K562 (cell line): ENCODE measurements around the gene GCC1. TPM values are rescaled to one million over a fixed set of nuclear protein-coding genes. Genes with fewer than 3 reads are reported as not detected.

Source experiments
- ATAC-seq: fragments of 200-7000 bp; cut with Tn5 transposase; 3 replicates; pipeline ENCODE4 v1.9.1; 2020; ENCODE audit warnings: moderate library complexity
- BruUV-seq: library from RNA; stranded (reverse); fragments of 400-500 nt; replicated peaks from 2 replicates; lab custom pipeline; 2021; lab: Mats Ljungman, UMichigan
- CTCF ChIA-PET: fragments of 300-600 bp; formaldehyde crosslinking; extraction: SDS; loops from one replicate; lab custom pipeline; 2021; ENCODE audit warnings: low intra/inter-chr PET ratio; lab: Yijun Ruan, JAX
- POLR2A ChIA-PET: fragments of 300-600, 350-650 bp; sonication (Branson Sonifier 250); formaldehyde crosslinking; extraction: SDS; loops from one replicate; lab custom pipeline; 2021; ENCODE audit warnings: antibody characterized with exemption, inconsistent platforms; lab: Yijun Ruan, JAX
- DNase-seq, 4 experiments: peaks; one replicate each; pipeline versions ENCODE4 v3.0.0 to v3.0.0-alpha.2; 2011 to 2018; ENCODE audit warnings: low spot score in 3 of 4, mixed read lengths in 3 of 4; ENCODE audit errors: extremely low read depth in 1 of 4
- FAIRE-seq: peaks from 2 replicates; lab custom pipeline; 2011; peaks lifted over from hg19 to GRCh38; lab: Jason Lieb, UNC
- H2AFZ ChIP-seq: 2 replicates; pipeline ENCODE4 v1.6.0; 2011; ENCODE audit warnings: low read depth, low read length, control low read depth, inconsistent platforms
- H3K27ac ChIP-seq: fragments of 200-600 bp; 3 replicates; pipeline ENCODE4 v1.8.0; 2011; ENCODE audit warnings: low read depth, mild to moderate bottlenecking, control low read depth, inconsistent platforms, low read length, moderate library complexity, mixed read lengths; ENCODE audit errors: extremely low read depth
- H3K27me3 ChIP-seq, 2 experiments: fragments of 300-600 bp in 1 of 2; 2 replicates in 1 of 2; 3 replicates in 1 of 2; pipeline versions ENCODE4 v1.6.0 to v1.8.0; 2011; ENCODE audit warnings: inconsistent platforms in 2 of 2, low read length in 2 of 2, mild to moderate bottlenecking in 1 of 2, mixed read lengths in 1 of 2, moderate library complexity in 1 of 2; ENCODE audit not compliant: control insufficient read depth in 2 of 2, insufficient read depth in 2 of 2
- H3K36me3 ChIP-seq: fragments of 300-600 bp; 3 replicates; pipeline ENCODE4 v1.8.0; 2011; ENCODE audit warnings: mild to moderate bottlenecking, low read length, inconsistent platforms; ENCODE audit not compliant: control insufficient read depth, insufficient read depth
- H3K4me1 ChIP-seq, 2 experiments: fragments of 200-600 bp in 1 of 2; replicated peaks in 1 of 2; 2 replicates in 1 of 2; 3 replicates in 1 of 2; pipeline versions ENCODE4 v1.5.1 to v1.8.0; 2011; ENCODE audit warnings: inconsistent platforms in 2 of 2, low read length in 2 of 2, mild to moderate bottlenecking in 1 of 2, mixed read lengths in 1 of 2, moderate library complexity in 1 of 2; ENCODE audit not compliant: control insufficient read depth in 2 of 2, insufficient read depth in 2 of 2
- H3K4me2 ChIP-seq: 2 replicates; pipeline ENCODE4 v1.6.1; 2011; ENCODE audit warnings: low read length, control low read depth, inconsistent platforms, mixed read lengths; ENCODE audit not compliant: insufficient read depth
- H3K4me3 ChIP-seq: fragments of 200-600 bp; sonication (generic), shearing (Covaris generic); 2 replicates; pipeline ENCODE4 v1.5.1; 2016; ENCODE audit warnings: control low read depth, inconsistent platforms
- H3K79me2 ChIP-seq: fragments of 200-600 bp; 3 replicates; pipeline ENCODE4 v1.8.0; 2011; ENCODE audit warnings: low read length, inconsistent platforms; ENCODE audit not compliant: control insufficient read depth, insufficient read depth
- H3K9ac ChIP-seq, 2 experiments: 2 replicates each; pipeline versions ENCODE4 v1.6.0 to v1.6.1; 2011; ENCODE audit warnings: low read depth in 2 of 2, low read length in 2 of 2, control low read depth in 1 of 2, inconsistent platforms in 1 of 2, mild to moderate bottlenecking in 1 of 2, mixed read lengths in 1 of 2; ENCODE audit not compliant: insufficient read depth in 1 of 2
- H3K9me1 ChIP-seq: one replicate; pipeline ENCODE4 v1.6.0; 2011; ENCODE audit warnings: inconsistent platforms, mild to moderate bottlenecking, low read length, moderate library complexity; ENCODE audit not compliant: control insufficient read depth, insufficient read depth
- H3K9me3 ChIP-seq: replicated peaks from 2 replicates; pipeline ENCODE4 v1.5.1; 2011; ENCODE audit warnings: low read depth, low read length, inconsistent platforms; ENCODE audit not compliant: control insufficient read depth, insufficient read depth
- H4K20me1 ChIP-seq: replicated peaks from 2 replicates; pipeline ENCODE4 v1.6.1; 2011; ENCODE audit warnings: low read length, inconsistent platforms, mixed read lengths; ENCODE audit not compliant: control insufficient read depth, insufficient read depth
- CTCF ChIP-seq, 3 experiments: IDR thresholded peaks in 2 of 3; conservative IDR thresholded peaks in 1 of 3; 2 replicates each; pipeline ENCODE4 v1.5.1; 2011 to 2012; ENCODE audit warnings: low read length in 3 of 3, mild to moderate bottlenecking in 3 of 3, control low read depth in 2 of 3, improper control_type of control experiment in 1 of 3, inconsistent platforms in 1 of 3, low read depth in 1 of 3, mixed read lengths in 1 of 3, moderate library complexity in 1 of 3; ENCODE audit not compliant: insufficient read depth in 2 of 3
- L3MBTL2 ChIP-seq: fragments of 450-650 bp; IDR thresholded peaks from 2 replicates; pipeline ENCODE4 v1.6.1; 2016; ENCODE audit warnings: mild to moderate bottlenecking, moderate library complexity
- ZNF134 ChIP-seq: fragments of 250-450 bp; sonication (Bioruptor Pico); conservative IDR thresholded peaks from 2 replicates; pipeline ENCODE4 v1.4.0; 2020
- WGBS: fragments of 100-300 bp; shearing (Covaris generic); methylation state at CpG from one replicate; pipeline ENCODE4 v1.1.6; 2016; ENCODE audit warnings: low coverage, mixed read lengths; ENCODE audit not compliant: insufficient coverage; ENCODE audit errors: missing lambda C conversion rate; 5-methylcytosine and 5-hydroxymethylcytosine counted together
- in situ Hi-C: fragments of 300-500 bp; cut with MboI; formaldehyde crosslinking; loops from 4 replicates; pipeline ENCODE4 v1.15.0; 2018; ENCODE audit warnings: inconsistent platforms, mixed read lengths
- intact Hi-C: fragments of 100-400 bp; cut with micrococcal nuclease; formaldehyde crosslinking; loops from 2 replicates; pipeline ENCODE4 v1.14.2; 2022
- polyA plus RNA-seq, 8 experiments: library from polyadenylated mRNA; depleted of rRNA in 4 of 8; stranded (reverse) in 5 of 8; unstranded in 3 of 8; fragments of >200 nt; fragmentation: Nextera tagmentation in 2 of 8; fragmentation: Illumina TruSeq in 1 of 8; extraction: Ambion mirVana in 2 of 8; extraction: Trizol in 1 of 8; gene quantifications; 2 replicates each; pipeline versions ENCODE4 v1.2.1 to v1.2.3, GENCODE V29; 2011 to 2014; ENCODE audit warnings: inconsistent platforms in 1 of 8, missing spikeins in 1 of 8
- total RNA-seq, 7 experiments: library from RNA; depleted of rRNA in 6 of 7; stranded (reverse); fragments of >200 nt in 6 of 7; fragmentation: Illumina TruSeq in 2 of 7; extraction: Trizol in 2 of 7; gene quantifications; 2 replicates each; pipeline versions ENCODE4 v1.2.1 to v1.2.3, GENCODE V29; 2011 to 2021; ENCODE audit warnings: low replicate concordance in 1 of 7

The GCC1 gene
- total and polyA plus RNA-seq, 9 of the 15 experiments (the other 6 are each of a cell fraction or from before 2014, with no cell fraction given) = 1.9 to 19.8 (median 10.9) TPM

DNA sequence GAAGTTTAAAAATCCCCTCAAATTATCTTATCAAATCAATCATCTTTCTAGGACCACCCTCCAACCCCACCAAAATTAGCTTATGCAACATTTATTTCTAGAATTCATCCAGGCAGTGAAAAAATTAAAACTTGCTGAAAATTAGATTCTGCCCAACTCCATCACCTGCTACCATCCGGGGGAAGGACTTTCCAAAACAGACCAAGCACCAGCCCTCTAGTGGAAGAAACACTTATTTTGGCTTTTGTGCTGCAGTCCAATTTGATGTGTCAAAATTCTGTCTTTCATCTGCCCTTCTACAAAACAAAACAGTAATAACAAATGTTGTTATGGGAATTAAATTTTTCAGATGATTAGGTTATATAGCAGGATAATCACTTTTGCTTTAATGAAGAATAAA, 35.1 kb downstream of the GCC1 start:
- 4% methylated on average over 1 of the region's 1 CpG for WGBS

More for the DNA sequence above, 35.1 kb downstream of the GCC1 start:
- intact Hi-C loops = no loop called here
- Histone ChIP-seq H3K4me2 (no peak overlapping the region), H3K36me3 (no peaks in the 10 kb centered on the region), H3K27ac (no peak overlapping the region), H4K20me1 (no peaks in the 10 kb centered on the region), H2AFZ (no peak overlapping the region), H3K79me2 (no peaks in the 10 kb centered on the region), H3K9me1 (no peaks in the 10 kb centered on the region), H3K9ac (no peak overlapping the region), H3K4me3 (no peak overlapping the region), H3K4me1 (no peaks in the 10 kb centered on the region), H3K27me3 (no peaks in the 10 kb centered on the region), H3K9me3 (no peaks in the 10 kb centered on the region)
- POLR2A ChIA-PET = interaction anchor here (0.7 kb wide), 1 partner anchor 11 kb away, joined by 3 read pairs; no protein-coding TSS in a partner anchor
- TF ChIP-seq CTCF (IDR thresholded peaks at IDR 0.05 in 2 of 3, conservative IDR thresholded peaks at IDR 0.05 in 1 of 3; ENCODE audit: insufficient read depth in 2 of 3, low read depth in 1 of 3, low read length in 3 of 3) (peak; percentile 21 to 37 (median 36); a peak in 3 of 6 replicates), L3MBTL2 (no peak), ZNF134 (CRISPR knock-in tag) (0 out of 2 replicates have a peak, but pooled peaks have one; percentile 31)
- in situ Hi-C loops = no loop called here
- FAIRE-seq = peak; percentile 69
- BruUV-seq = no TSS peak
- CTCF ChIA-PET = interaction anchor here (0.6 kb wide), 1 partner anchor 8 kb away, joined by 4 read pairs; no protein-coding TSS in a partner anchor
- peak in 2 of 4 experiments; percentile 37 to 40 for DNase-seq
- ATAC-seq = peak; percentile 47; the same call in 1 of the 3 replicates
